Muscle layer of duodenum (tissue), 2 donors: Measurements from ENCODE around the gene SMURF1.

Experiments
- H3K27ac ChIP-seq: one replicate; pipeline ENCODE4 v1.7.0; 2013; ENCODE audit warnings: mild to moderate bottlenecking, low read length
- H3K27me3 ChIP-seq: one replicate; pipeline ENCODE4 v1.7.0; 2013; ENCODE audit warnings: low read depth, mild to moderate bottlenecking, control low read depth, low read length
- H3K36me3 ChIP-seq, 2 donors: one replicate each; pipeline ENCODE4 v1.7.0; 2013; ENCODE audit warnings: low read length in 2 of 2, control low read depth in 1 of 2, mild to moderate bottlenecking in 1 of 2; ENCODE audit not compliant: insufficient read depth in 2 of 2, control insufficient read depth in 1 of 2
- H3K4me1 ChIP-seq, 2 donors: one replicate each; pipeline ENCODE4 v1.7.0; 2013; ENCODE audit warnings: low read length in 2 of 2, mild to moderate bottlenecking in 2 of 2, control low read depth in 1 of 2, moderate library complexity in 1 of 2; ENCODE audit not compliant: insufficient read depth in 2 of 2, control insufficient read depth in 1 of 2
- H3K4me3 ChIP-seq, 2 donors: one replicate each; pipeline ENCODE4 v1.7.0; 2013; ENCODE audit warnings: low read length in 2 of 2, low read depth in 1 of 2, mild to moderate bottlenecking in 1 of 2
- H3K9me3 ChIP-seq, 2 donors: one replicate each; pipeline ENCODE4 v1.7.0; 2013; ENCODE audit warnings: low read length in 2 of 2, control low read depth in 1 of 2, mild to moderate bottlenecking in 1 of 2; ENCODE audit not compliant: control insufficient read depth in 1 of 2
- donor health status: healthy.

Gene SMURF1

DNA sequence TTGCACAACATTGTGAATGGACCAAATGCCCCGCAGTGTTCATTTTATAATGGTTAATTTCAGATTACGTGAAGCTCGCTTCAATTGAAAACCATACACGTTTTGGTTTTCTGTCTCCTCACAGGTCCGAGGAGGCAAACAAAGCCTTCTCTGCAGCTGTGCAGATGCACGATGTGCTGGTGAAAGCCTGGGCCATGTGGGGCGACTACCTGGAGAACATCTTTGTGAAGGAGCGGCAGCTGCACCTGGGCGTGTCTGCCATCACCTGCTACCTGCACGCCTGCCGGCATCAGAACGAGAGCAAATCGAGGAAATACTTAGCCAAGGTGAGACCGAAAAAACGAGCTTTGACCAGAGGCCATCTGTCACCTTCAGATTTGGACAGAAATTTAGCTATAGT lies 155.3 kb downstream of the SMURF1 start:
- Histone ChIP-seq H3K4me3 (no peak overlapping the region), H3K9me3 (no peaks in the 10 kb centered on the region), H3K27ac (no peak overlapping the region), H3K36me3 (peaks cover 70 to 89% of the 10 kb centered on the region in 2 donors), H3K27me3 (no peaks in the 10 kb centered on the region), H3K4me1 (no peaks in the 10 kb centered on the region)

DNA sequence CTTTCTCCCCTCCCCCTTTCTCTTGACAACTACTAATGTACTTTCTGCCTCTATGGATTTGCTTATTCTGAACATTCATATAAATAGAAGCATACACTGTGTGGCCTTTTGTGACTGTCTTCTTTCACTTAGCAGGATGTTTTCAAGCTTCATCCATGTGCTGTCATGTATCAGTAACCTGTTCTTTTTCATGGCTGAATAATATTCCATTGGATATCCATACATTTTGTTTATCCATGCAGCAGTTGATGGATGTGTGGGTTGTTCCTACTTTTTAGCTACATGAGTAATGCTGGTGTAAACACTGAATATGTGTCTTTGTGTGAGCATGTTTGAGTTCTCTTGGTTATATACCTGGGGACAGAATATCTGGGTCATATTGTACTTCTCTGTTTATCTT lies 158.0 kb downstream of the SMURF1 start:
- Histone ChIP-seq H3K27me3 (no peaks in the 10 kb centered on the region), H3K27ac (no peak overlapping the region), H3K36me3 (peaks cover 66 to 87% of the 10 kb centered on the region in 2 donors), H3K4me3 (no peak overlapping the region), H3K9me3 (no peaks in the 10 kb centered on the region), H3K4me1 (no peaks in the 10 kb centered on the region)

DNA sequence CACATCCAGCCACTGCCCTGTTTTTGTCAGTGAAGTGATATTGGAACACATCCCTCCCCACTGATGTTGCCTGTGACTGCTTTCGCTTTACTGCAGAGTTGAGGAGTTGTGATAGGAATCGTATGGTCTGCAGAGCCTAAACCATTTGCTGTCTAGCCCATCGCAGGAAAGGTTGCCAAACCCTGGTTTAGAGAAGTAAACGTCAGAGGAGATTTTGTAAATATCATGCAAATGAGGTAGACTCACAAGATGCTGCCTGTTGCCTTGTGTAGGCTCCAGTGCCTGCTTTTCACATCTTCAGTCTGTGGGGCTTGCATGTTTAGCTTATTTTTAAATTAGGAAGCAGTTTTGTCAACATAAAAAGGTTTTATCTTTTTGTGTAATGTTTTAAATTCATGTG lies 158.5 kb downstream of the SMURF1 start:
- peaks cover 66 to 86% of the 10 kb centered on the region in 2 donors for H3K36me3 ChIP-seq
- H3K27me3 ChIP-seq = no peaks in the 10 kb centered on the region
- H3K27ac ChIP-seq = no peak overlapping the region
- H3K4me1 ChIP-seq = no peaks in the 10 kb centered on the region
- H3K9me3 ChIP-seq = no peaks in the 10 kb centered on the region
- H3K4me3 ChIP-seq = no peak overlapping the region

DNA sequence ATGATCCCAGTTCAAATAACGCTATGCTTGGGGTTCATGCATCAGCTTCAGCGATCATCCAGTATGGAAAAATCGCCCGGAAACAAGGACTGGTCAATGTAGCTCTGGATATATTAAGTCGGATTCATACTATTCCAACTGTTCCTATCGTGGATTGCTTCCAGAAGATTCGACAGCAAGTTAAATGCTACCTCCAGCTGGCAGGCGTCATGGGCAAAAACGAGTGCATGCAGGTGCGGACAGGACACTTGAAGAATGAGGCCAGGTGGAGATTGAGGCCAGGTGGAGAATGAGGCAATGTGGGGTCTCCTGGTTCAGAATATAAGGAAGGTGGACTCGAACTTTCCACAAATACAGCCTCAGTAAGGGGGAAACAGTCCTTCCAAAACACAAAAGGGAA lies 159.8 kb downstream of the SMURF1 start:
- Histone ChIP-seq H3K36me3 (peaks cover 71 to 85% of the 10 kb centered on the region in 2 donors), H3K27ac (no peak overlapping the region), H3K9me3 (no peaks in the 10 kb centered on the region), H3K4me3 (no peak overlapping the region), H3K4me1 (no peaks in the 10 kb centered on the region), H3K27me3 (no peaks in the 10 kb centered on the region)

- no peaks in the 10 kb centered on the region for H3K4me1 ChIP-seq
- H3K4me3 ChIP-seq = no peak overlapping the region
- peaks cover 72 to 89% of the 10 kb centered on the region in 2 donors for H3K36me3 ChIP-seq
- no peak overlapping the region for H3K27ac ChIP-seq
- H3K27me3 ChIP-seq = no peaks in the 10 kb centered on the region
- H3K9me3 ChIP-seq = no peaks in the 10 kb centered on the region
Observed at GRCh38 chr7:98982686-98983085, 161.2 kb downstream of the SMURF1 start.

GRCh38 chr7:98981701-98982100 lies 162.2 kb downstream of the SMURF1 start:
- Histone ChIP-seq H3K36me3 (peaks cover 82 to 94% of the 10 kb centered on the region in 2 donors), H3K4me3 (no peak overlapping the region), H3K27me3 (no peaks in the 10 kb centered on the region), H3K27ac (no peak overlapping the region), H3K9me3 (no peaks in the 10 kb centered on the region), H3K4me1 (no peaks in the 10 kb centered on the region)

DNA sequence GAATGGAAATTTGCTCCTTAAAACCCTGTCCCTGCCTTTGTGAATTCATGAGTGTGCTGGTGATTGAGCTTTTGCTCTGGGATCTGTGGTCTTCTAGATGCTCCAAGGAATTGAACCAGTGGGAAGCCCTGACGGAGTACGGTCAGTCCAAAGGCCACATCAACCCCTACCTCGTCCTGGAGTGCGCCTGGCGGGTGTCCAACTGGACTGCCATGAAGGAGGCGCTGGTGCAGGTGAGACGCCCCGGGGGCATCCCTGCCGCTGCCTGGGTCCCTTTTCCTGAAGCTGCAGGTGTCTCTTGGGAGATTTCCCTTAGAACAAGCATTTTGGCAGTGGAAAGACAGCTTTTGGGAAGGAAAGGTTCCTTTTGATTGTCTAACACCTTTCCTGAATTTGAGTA lies 165.2 kb downstream of the SMURF1 start:
- Histone ChIP-seq H3K9me3 (no peaks in the 10 kb centered on the region), H3K4me1 (no peaks in the 10 kb centered on the region), H3K4me3 (no peak overlapping the region), H3K27ac (no peak overlapping the region), H3K27me3 (no peaks in the 10 kb centered on the region), H3K36me3 (peaks cover 85 to 94% of the 10 kb centered on the region in 2 donors)
